HG03060 (cell line): ENCODE data around the gene ATXN7.

Experiments
- ATAC-seq: cut with Tn5 transposase; IDR thresholded peaks from one replicate; pipeline ENCODE4 v1.9.1; 2021; ENCODE audit warnings: low read depth, moderate number of reproducible peaks; ENCODE audit not compliant: unreplicated experiment

The ATXN7 gene

DNA sequence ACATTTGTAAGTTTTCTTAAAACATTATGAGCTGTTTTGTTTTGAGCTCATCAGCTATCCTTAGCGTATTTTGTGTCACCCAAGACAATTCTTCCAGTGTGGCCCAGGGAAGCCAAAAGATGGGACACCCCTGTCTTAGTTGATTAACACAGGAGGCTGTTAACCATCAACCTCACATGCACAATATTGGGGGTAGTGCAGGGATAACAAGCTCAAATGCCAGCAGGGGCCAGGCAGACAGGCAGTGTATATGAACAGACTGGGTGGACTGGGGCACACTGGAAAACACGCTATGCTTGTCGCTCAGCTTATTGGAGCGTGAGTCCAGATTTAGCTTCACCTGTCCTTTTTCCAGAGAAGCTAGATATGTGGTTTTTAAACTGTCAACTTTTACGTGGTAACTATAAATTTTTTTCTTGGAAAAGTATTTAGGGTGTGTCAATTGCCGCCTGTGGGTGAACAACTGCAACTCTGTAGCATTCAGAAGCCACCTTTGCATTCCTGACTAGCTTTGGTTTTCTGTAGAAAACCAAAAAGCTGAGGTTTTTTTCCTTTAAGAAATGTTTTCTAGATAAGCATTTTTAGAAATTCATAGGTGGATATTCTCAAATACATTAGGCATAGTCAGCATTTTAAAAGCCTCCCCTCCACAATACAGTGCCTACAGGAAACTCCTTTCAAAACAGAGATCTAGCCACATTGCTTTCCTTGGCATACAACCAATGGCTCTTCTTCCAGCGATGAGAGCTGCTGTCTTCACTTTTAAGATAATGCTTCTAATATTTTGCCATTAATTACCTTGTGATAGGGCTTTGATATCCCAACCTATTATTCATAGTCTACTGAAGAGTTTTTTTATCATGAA, 145.1 kb downstream of the ATXN7 start:
- ATAC-seq: no peak

DNA sequence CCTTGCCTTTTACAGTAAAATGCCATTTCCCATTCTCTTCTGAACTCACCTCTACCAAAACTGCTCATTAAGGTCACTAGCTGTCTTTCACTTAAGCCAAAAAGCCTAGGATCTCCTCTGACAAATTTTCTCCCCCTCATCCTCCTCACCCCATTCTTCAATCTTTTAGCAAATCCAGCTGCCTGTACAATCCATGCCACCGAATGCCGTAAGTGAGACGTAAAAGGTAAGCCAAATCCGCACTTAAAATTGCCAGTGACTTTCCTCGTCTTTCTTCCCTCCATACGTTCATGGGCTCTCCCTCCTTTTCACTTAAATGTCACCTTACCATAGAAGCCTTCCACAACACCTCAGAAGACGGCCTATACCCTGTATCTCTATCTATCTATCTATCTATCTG, 145.9 kb downstream of the ATXN7 start:
- no peak for ATAC-seq

DNA sequence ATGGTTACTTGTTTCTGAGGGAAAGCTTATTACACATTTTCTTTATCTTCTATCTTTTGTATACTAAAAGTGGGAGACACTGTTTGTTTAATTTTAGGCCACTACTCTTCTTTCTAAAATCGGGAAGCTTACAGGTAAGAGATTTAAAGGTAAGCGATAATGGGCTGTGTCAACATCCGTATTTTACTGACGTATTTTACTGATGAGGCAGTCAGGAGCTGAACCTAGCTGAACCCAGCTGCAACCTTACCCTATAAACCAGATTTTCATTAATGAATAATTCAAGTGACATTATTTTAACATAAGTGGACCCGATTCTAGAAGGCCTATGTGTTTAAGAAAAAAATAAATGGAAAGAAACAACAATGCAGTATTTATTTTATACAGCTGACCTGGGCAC, 146.5 kb downstream of the ATXN7 start:
- ATAC-seq: no peak

DNA sequence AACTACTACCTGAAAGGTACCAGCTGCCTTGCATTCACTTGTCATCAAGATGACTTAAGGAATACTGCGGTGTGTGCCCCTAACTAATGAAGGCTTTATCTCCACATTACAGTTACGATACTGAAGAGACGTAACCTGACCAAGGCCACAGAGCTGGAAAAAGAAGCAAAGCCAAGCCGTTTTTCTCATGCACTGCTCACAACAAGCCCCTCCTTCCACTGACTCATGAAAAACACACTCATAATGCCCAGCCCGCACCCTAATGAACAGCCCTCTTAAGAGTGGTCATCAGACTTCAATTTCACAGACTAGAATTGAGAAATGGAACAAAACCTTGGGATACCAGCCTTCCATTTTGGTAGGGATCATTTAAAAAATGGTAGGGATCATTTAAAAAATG, 148.0 kb downstream of the ATXN7 start:
- no peak for ATAC-seq

DNA sequence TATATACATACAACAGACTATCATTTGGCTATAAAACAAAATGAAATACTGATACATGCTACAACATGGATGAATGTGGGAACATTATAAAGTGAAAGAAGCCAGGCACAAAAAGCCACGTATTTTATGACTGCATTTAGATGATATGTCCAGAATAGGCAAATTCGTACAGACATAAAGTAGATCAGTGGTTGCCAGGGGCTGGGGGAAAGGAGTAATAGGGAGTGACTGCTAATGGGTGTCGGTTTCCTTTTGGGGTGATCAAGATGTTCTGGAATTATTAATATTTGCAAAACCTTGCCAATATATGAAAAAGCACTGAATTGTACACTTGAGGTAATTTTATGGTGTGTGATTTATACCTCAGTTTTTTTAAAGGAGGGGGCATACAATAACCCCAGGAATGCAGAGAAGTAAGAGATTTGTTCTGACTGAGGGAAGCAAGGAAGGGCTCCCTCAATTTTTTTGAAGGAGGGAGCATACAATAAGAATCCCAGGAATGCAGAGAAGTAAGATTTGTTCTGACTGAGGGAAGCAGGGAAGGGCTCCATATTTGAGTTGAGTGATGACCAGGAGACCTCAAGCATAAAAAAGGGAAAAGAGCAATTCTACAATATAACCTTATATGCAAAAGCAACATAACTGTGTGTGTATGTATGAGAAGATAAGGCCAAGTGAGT, 153.4 kb downstream of the ATXN7 start:
- no peak for ATAC-seq

DNA sequence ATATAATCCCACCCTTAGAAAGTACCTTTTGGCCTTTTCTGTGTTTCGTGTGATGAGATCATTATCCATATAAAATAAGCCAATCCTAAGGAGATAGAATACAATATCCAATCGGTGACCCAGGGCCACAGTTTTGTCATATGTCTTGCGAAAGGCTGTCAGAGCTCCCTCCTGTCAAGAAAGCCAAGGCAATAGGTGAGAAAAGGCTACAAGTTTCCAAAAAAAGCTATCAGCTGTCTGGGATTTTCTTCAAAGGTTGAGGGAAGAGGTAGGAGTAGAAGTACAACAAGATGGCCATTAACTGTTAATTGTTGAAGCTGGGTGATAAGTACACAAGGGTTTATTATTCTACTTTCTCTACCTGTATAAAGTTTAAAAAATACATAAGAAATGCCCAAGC, 155.6 kb downstream of the ATXN7 start:
- no peak for ATAC-seq

DNA sequence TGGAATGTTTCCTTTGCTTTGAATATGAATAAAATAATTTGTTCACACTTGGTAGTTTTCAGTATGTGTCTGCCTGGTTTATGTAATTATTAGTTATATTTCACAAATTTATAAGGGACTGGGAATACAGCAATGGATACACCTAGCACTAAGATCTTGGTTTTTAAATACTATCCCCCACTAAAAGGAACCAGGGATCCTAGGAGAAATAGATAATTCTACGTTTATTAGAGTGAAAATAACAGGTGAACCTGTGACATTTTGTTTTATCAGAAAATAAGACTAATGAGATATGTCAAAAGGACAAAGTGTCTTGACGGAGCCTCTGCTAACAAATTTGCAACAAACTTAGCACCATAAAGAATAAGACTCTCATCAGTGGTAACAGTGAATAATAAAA, 156.2 kb downstream of the ATXN7 start:
- ATAC-seq: no peak

DNA sequence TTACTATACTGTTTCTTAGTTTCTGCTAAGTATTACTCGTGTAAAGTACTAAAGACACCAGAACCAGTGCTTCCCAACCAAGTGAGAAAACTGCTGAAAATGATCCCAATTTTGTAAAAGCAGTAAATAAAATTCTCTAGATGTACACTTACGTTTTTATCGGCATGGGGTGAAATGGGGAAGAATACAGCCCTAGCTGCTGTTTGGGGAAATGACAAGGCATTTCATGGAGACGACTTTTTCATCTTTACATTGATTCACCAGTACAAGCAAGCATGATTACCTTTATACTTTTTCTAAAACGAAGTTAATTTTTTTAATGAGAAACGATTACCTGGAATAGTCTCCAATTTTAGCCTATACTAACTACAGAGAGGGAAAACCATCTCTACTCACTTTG, 158.3 kb downstream of the ATXN7 start:
- no peak for ATAC-seq

DNA sequence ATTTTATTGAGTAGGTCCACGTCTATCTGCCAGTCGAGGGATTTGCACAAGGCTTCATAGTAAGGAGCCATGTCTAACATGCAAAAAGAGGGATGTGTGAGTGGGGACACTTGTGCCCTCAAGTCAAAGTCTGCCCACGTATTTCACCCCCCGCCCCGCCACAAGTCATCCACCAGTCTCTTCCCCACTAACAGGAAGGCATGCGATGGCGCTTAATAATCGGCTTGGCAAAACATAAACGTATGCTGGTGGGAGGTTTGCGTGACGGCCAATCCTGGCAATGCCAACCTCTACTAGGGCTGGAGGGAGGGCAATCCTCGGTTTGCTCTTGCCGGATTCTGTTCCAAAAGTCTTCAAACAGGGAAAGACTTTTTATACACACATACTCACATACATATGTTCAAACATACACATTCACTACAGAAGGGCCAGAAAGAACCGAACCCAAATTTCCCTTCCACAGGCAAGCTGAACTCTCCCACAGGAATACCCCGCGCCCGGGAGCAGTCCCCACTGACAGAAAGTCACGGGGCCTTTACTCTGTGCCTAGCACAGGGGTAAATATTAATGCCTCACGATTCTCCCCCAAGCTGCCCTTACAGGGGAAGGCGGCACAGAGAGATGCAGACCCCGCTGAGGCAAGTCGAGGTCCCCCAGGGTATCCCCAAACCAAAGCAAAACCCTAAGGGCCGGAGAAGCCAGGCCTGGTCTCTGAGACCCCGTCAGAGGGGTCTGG, 159.0 kb downstream of the ATXN7 start:
- ATAC-seq: no peak

DNA sequence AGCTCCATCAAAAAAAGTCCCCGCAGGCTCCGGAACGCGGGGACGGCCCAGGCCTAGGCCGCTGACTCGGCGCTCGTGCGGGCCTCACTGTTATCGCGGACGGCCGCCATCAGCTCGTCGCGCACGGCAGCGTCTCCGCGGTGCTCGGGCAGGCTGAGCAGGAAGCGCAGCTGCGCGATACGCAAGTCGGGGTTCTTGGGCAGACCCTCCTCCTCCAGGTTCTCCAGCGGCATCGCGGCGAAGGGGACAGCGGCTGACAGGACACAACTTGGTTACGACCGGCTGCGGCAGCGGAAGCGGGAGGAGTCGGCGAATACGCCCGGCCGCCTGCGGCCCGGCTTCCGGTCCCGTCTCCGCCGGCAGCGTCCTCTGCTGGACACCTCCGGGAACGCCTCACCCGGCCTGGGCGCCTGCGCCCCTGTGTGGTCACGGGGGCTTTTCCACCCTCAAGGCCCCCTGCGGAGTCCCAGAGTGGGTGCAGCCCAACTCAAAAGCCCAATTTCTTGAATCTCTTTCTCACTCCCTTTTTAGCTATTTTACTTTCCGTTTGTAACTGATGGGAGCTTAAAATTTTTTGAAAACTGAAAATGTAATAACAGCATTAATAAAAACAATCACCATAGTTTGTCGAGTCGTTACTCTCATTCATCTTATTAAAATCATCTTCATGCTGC, 159.7 kb downstream of the ATXN7 start, which contains the start of gene PSMD6:
PSMD6 (minus strand) TSS at position 308 of the 674 bp plus-strand sequence; CDS start at position 233, 75 bp downstream.
- ATAC-seq: peak; percentile 85

DNA sequence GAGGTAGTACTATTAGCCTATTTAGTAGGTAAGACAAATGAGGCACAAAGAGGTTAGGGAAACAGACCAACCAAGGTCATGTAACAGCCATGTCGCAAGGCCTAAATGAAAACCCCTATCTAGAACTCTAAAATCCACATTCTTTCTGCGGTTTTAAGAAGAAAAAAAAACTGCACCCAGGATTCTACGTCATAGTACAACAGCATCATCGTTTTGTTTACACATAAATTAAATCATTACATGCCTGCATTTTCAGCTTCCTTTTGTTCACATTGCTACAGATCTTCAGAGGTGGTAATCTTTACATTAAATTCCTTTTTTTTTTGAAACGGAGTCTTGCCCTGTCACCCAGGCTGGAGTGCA, 160.2 kb downstream of the ATXN7 start:
- ATAC-seq: no peak

DNA sequence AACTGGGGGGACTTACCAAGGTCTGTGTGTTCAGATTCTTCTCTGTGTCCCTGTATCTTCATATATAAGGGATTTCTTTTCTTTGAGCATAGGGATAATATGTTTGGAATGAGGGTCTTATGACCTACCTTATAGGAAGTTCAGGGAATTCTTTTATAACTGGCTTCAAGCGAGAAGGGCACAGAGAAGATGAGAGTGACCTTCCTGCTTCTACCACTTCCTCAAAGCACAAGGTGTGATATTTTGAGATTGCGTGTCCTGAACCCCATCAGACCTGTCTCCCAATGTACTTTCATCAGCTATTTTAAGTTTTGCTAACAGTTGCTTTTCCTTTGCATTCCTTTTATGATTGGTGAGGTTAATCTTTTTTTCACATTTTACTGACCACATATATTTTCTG, 162.7 kb downstream of the ATXN7 start:
- ATAC-seq: no peak

DNA sequence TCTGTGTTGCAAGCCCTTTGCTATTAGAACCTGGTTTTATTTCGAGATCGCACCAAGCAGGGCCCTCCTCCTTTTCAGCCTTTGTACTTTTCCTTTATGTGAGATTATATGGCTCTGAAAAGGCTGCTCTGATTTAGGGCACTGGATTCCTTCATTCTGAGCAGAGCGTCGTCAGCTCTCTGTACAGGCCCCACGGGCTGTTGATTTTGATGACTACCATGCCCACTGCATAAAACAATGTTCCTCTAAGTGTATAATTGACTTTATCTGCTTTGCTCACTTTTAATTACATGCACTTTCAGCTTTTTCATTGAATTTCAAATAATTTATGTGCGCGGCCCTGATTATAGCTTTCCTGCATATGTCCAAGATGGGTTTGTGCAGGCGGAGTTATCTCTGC, 164.0 kb downstream of the ATXN7 start:
- ATAC-seq: no peak

DNA sequence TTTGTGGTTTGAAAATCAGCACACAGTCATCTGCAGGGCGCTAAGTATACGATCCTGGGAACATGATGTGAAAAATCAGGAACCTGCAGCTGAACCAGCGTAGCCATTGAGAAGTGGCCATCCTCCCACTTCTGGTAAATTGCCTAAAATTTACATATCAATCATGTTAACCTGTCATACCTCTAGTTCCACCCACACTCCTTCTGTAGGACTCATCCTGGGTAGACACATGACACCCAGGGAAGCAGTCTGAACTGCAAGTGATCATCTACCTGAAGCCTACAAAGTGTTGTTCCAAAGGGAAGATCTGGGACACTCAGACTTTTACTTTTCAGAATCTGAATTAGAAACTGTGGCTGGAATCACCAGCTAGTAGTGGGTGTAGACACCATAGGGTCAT, 165.1 kb downstream of the ATXN7 start:
- no peak for ATAC-seq

DNA sequence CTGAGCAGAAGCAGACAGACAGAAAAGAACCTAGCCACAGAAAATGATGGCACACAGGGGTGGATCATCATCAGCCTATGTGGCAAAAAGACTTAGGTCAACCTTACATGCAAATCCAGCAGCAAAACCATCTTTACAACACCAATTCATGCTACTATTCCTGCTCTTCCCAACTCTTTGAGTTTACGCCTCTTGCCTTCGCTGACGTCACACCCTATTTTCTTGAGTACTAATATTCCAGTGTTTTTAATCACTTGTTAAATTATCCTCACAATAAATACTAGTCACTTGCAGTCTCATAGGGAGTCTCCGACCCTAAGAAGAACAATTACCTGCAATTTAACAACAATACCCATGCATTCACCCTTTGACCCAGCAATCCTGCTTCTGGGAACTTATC, 165.6 kb downstream of the ATXN7 start:
- ATAC-seq: no peak

DNA sequence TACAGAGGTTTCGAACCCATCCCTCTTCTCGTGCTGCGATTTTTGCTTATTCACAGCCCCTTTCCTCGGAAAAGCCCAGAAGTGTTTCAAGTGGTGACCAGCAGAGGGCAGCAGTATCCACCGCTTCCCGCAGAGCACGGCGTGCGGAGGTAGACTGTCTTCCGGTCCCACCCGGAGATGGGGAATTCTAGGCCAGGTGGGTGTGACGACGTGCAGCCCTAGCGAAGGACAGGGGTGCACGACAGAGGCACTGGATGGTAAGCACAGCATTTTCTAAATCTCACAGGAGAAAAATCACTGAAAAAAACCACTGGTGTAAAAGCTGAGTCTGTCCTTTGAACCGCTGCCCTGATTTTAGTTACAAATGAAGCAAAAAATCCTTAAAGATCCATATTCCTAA, 167.1 kb downstream of the ATXN7 start:
- peak; percentile 76 for ATAC-seq

DNA sequence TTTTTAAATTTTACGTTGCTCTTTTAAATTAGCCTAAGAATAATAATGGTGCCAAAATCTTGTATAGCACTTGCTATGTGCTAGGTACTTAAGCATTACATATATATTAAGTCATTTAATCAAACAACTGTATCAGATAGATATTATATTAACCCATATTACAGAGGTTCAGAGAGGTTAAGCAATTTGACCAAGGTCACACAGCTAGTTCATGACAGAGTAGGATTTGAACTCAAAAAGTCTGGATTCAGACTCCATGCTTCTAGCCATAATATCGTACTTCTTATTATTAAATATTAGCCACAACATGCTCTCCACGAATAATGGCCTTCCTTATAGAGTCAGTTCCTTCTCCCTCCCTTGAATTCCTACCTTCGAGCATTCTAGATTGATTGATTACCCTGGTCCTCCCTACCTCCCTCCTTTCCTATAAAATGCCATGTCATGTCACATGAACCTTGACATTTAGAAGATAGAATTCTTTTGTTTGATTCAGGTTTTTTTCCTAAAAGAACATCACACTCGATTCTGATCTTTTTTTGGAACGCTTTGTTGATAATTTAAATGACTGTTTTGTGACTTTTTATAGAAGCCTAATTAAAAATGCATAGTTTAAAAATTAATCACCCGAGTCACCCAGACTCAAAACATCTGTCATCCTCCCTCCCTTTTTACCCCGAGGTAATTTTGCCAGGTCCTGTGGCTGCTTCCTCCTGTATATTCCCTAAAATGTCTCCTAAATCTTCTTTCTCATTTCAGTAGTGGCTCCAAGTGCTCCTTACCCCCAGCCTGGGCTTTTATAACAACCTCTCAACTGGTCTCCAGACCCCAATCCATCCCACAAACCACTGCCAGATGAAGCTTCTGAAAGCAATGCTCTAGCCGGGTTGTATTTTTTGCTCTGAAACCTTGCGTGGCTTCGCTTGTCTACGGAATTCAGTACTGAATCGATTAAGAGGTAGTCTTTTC, 168.2 kb downstream of the ATXN7 start:
- ATAC-seq: no peak

DNA sequence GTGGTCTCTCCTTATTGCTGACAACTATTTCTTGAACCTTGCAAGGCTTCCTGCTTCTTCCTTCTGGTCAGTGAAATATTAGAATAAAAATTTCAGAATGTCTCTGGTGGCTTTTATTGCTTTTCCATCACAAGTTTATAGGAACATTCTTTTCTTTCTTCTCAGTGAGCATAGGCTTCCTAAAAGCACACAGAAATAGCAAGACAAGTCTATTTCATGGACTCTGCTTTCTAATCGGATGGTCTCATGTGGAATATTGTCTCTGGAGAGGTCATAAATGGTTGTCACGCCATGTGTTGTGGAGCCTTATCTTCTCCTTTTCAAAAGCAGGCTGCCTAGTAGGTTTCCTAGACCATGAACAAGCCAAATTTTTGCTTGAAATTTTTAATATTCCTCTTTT, 169.4 kb downstream of the ATXN7 start:
- ATAC-seq: no peak

DNA sequence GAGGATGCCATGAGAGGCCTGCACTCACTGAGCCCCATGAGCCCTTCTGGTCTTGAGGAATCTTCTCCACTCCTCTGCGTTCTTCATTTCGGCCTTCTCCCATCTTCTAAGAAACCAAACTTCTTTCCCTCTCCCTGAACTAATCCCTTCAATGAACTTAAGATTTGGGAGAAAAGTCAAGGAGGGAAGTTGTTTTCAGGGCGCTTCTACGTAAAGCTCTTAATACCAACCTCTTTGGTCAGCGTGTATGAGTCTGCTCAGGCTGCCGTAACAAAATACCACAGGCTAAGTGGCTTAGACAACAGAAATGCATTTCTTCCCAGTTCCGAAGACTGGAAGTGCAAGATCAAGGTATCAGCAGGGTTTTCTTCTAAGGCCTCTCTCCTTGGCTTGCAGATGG, 173.4 kb downstream of the ATXN7 start:
- ATAC-seq: no peak
